ENCODE data around the gene GMPPA.

GMPPA gene

GRCh38 chr2:219468410-219469185 lies 30.1 kb upstream of the GMPPA start:
- DNase-seq (ENCODE audit: low spot score), result no peak

GRCh38 chr2:219469186-219469724 lies 29.4 kb upstream of the GMPPA start:
- no peak for DNase-seq (ENCODE audit: low spot score)

- DNase-seq (ENCODE audit: low spot score), result no peak
Observed at GRCh38 chr2:219470429-219470828, 28.3 kb upstream of the GMPPA start.

DNA sequence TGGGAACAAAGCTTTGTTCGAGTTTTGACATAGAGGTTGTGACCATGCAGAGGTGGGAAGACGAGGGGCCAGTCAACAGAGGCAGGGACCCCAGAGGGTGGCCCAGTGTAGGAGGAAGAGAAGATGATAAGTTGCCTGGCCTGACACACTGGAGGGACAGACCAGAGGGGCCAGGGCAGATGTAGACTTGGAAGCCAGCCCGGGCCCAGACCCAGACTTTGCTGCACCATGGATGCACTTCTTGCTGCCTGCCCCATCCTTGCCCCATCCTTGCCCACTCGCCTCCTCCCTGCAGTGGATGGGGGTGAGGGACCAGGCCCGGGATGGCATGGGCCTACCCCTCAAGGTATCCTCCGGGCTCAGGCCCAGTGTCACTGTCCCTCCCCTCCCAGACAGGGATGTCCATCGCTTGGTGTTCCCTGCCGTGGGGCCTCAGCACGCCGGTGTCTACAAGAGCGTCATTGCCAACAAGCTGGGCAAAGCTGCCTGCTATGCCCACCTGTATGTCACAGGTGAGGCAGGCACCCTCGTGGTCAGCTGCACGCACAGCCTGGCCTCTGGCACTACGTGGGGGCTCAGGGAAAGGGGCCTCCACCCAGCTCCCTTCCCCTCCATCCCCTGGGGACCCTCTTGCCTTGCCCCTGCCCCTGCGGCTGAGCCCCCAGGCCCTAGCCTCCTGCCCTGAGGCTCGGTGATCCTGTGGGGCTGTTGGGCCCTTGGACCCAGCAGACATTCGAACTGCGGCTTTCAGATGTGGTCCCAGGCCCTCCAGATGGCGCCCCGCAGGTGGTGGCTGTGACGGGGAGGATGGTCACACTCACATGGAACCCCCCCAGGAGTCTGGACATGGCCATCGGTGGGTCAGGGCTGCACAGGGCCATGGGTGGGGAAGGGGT lies 27.0 kb upstream of the GMPPA start:
- DNase-seq (ENCODE audit: low spot score), result no peak

- no peak for DNase-seq (ENCODE audit: low spot score)
Observed at GRCh38 chr2:219472629-219473187, 26.0 kb upstream of the GMPPA start.

- DNase-seq (ENCODE audit: low spot score), result no peak
Observed at GRCh38 chr2:219473511-219473910, 25.2 kb upstream of the GMPPA start.

GRCh38 chr2:219474285-219475060 lies 24.2 kb upstream of the GMPPA start:
- no peak for DNase-seq (ENCODE audit: low spot score)

DNA sequence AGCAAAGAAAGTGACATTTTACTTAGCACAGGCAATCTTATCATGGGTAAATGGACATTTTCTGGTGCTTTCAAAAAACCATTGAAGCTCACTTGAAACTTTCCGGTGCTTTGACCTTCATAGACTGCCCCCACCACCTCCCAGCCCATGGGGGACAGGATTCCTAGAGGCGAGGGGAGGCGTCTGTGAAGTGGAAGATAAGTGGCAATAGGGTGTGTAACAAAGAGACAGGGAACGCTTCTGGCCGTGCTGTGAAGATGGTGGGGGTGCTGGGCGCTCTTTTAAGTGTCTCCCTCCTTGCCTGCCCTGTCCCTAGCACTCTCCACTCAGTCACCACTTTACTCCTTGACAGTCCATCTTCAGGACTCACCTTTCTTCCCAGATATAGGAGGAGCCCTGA lies 23.4 kb upstream of the GMPPA start:
- DNase-seq (ENCODE audit: low spot score), result no peak

- DNase-seq (ENCODE audit: low spot score), result peak; percentile 59
Observed at GRCh38 chr2:219475697-219476651, 22.7 kb upstream of the GMPPA start.

DNA sequence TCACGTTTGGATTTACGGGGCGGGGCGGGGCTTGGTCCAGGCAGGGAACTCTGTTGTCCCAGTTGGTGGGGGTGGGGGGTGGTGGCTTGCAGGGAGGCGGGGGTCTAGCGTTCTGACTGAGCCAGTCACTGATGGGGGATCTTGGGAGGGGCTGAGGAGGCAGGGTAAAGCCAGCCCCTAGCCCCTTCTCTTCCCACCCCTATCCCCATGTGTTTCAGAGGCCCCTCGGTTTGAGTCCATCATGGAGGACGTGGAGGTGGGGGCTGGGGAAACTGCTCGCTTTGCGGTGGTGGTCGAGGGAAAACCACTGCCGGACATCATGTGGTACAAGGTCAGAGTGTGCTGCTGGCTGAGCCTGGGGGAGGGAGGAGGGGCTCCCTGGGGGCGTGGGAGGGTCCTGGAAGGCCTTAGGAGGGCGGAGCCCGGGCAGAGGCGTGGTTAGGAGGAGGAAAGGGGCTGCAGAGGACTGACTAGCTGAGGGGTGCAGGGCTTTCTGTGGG lies 22.0 kb upstream of the GMPPA start:
- no peak for DNase-seq (ENCODE audit: low spot score)

- DNase-seq (ENCODE audit: low spot score), result no peak
Observed at GRCh38 chr2:219477179-219477578, 21.5 kb upstream of the GMPPA start.

DNA sequence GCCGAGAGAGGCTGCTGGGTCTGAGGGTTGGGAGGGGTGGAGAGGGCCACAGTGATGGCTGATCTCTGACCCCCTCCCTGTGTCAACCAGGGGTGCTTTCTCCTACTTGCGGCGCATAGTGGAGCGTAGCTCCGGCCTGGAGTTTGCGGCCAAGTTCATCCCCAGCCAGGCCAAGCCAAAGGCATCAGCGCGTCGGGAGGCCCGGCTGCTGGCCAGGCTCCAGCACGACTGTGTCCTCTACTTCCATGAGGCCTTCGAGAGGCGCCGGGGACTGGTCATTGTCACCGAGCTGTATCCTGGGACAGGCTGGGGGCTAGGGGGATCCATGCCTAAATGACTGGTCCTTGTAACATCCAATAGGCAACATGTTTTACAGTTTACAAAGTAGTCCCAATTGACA lies 20.9 kb upstream of the GMPPA start:
- DNase-seq (ENCODE audit: low spot score), result no peak

GRCh38 chr2:219478916-219479315 lies 19.8 kb upstream of the GMPPA start:
- DNase-seq (ENCODE audit: low spot score), result no peak

- no peak for DNase-seq (ENCODE audit: low spot score)
Observed at GRCh38 chr2:219480004-219480403, 18.7 kb upstream of the GMPPA start.

- no peak for DNase-seq (ENCODE audit: low spot score)
Observed at GRCh38 chr2:219482674-219483405, 15.9 kb upstream of the GMPPA start.

- DNase-seq (ENCODE audit: low spot score), result no peak
Observed at GRCh38 chr2:219483451-219484342, 15.0 kb upstream of the GMPPA start.

- no peak for DNase-seq (ENCODE audit: low spot score)
Observed at GRCh38 chr2:219484343-219485200, 14.1 kb upstream of the GMPPA start.

DNA sequence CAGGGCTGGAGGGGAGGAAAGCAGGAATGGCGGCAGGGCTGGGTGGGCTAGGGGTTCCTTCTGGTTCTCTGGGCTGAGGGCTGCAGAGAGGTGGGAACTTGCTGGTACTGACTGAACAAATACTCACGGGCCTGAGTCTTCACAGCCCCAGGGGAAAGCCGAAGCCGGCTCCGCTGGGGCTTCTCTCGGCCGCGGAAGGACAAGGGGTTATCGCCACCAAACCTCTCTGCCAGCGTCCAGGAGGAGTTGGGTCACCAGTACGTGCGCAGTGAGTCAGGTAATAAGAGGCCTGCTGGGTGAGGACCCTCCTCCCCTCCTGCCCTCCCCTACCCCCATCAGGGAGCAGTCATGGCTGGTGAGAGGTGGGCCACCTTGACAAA lies 13.5 kb upstream of the GMPPA start:
- no peak for DNase-seq (ENCODE audit: low spot score)

Measured in hematopoietic multipotent progenitor cell treated with erythropoietin and hydrocortisone succinate and interleukin-3 and kit ligand, for 17 days (in vitro differentiated cells).